Endothelial cell (in vitro differentiated cells): ENCODE data around the gene SRSF1. TPM values are rescaled to one million over a fixed set of nuclear protein-coding genes. Genes with fewer than 3 reads are reported as not detected.

ENCODE experiments used
- DNase-seq: peaks from one replicate; pipeline ENCODE4 v3.0.0; 2021; ENCODE audit warnings: low spot score
- H3K27ac Mint-ChIP-seq: one replicate; pipeline ENCODE4 v1.8.0; 2021; ENCODE audit warnings: mixed read lengths, inconsistent platforms; ENCODE audit not compliant: unreplicated experiment
- H3K27me3 Mint-ChIP-seq: one replicate; pipeline ENCODE4 v1.8.0; 2021; ENCODE audit warnings: mild to moderate bottlenecking, moderate library complexity, mixed read lengths, inconsistent platforms; ENCODE audit not compliant: unreplicated experiment
- H3K36me3 Mint-ChIP-seq: one replicate; pipeline ENCODE4 v1.8.0; 2021; ENCODE audit warnings: mild to moderate bottlenecking, low read depth, mixed read lengths, inconsistent platforms; ENCODE audit not compliant: unreplicated experiment
- H3K4me1 Mint-ChIP-seq: one replicate; pipeline ENCODE4 v1.8.0; 2021; ENCODE audit warnings: mild to moderate bottlenecking, mixed read lengths, inconsistent platforms; ENCODE audit not compliant: unreplicated experiment
- H3K4me3 Mint-ChIP-seq: one replicate; pipeline ENCODE4 v1.8.0; 2021; ENCODE audit warnings: mild to moderate bottlenecking, mixed read lengths, inconsistent platforms; ENCODE audit not compliant: unreplicated experiment
- H3K9me3 Mint-ChIP-seq: one replicate; pipeline ENCODE4 v1.8.0; 2021; ENCODE audit warnings: mixed read lengths, inconsistent platforms; ENCODE audit not compliant: unreplicated experiment
- total RNA-seq: library from RNA; stranded (reverse); fragmentation: NEBNext Ultra II Directional; extraction: Animal tissue kit (Norgen Biotek cat#: 25700); gene quantifications from one replicate; pipeline ENCODE4 v1.2.1, GENCODE V29; 2021; ENCODE audit not compliant: unreplicated experiment
- TF ChIP-seq, protein P1 (sequence below): fragments of 200-600 bp; sonication (generic); IDR thresholded peaks from one replicate; pipeline ENCODE4 v1.5.0; 2021; ENCODE audit warnings: antibody characterized with exemption; ENCODE audit not compliant: unreplicated experiment

The SRSF1 gene
- total RNA-seq, 1 donor from 2014 or later, result 201 TPM

DNA sequence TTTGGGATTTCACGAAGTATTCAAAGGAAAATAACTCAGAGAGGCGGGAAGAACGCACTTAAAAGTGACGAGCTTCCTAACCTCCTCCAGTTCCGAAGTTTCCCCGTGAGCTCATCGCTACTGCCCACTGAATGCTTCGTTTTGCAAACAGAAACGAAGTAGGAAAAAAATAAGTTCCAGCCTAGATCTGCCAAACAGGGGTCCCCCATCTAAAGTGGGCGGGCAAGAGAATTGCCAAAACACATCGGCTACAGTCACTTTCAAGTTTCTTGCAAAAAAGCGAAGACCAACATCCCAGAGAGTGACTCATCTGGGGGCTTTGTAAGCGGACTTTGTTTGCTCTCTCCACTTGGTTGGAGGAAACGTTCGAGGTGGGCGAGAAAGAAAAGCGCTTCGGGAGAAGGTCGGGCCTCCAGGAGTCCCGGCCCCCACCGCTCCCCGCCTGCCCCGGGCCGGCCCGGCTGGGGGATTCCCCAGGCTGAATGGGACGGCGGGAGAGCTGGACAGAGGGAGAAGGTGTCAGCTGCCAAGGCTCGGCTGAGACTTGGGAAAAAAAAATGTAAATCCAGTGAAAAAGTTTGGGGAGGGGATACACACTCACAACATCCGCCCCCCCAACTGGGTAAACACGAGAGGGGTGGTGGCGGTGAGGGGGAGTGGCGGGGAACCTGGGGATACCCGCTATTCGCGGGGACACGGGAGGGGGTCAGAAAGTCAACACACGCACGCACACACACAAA is 20.0 kb downstream of the SRSF1 start:
- DNase-seq, result peak; percentile 47
- H3K27me3 Mint-ChIP-seq, result peaks cover 10% of the 10 kb centered on the region
- peaks cover 9% of the 10 kb centered on the region for H3K36me3 Mint-ChIP-seq
- no peaks in the 10 kb centered on the region for H3K9me3 Mint-ChIP-seq
- TF ChIP-seq, protein P1, sequence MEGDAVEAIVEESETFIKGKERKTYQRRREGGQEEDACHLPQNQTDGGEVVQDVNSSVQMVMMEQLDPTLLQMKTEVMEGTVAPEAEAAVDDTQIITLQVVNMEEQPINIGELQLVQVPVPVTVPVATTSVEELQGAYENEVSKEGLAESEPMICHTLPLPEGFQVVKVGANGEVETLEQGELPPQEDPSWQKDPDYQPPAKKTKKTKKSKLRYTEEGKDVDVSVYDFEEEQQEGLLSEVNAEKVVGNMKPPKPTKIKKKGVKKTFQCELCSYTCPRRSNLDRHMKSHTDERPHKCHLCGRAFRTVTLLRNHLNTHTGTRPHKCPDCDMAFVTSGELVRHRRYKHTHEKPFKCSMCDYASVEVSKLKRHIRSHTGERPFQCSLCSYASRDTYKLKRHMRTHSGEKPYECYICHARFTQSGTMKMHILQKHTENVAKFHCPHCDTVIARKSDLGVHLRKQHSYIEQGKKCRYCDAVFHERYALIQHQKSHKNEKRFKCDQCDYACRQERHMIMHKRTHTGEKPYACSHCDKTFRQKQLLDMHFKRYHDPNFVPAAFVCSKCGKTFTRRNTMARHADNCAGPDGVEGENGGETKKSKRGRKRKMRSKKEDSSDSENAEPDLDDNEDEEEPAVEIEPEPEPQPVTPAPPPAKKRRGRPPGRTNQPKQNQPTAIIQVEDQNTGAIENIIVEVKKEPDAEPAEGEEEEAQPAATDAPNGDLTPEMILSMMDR, result no peak
- peaks cover 38% of the 10 kb centered on the region for H3K4me1 Mint-ChIP-seq
- H3K4me3 Mint-ChIP-seq, result peak overlapping the region; percentile 97
- H3K27ac Mint-ChIP-seq, result peak overlapping the region; percentile 97

DNA sequence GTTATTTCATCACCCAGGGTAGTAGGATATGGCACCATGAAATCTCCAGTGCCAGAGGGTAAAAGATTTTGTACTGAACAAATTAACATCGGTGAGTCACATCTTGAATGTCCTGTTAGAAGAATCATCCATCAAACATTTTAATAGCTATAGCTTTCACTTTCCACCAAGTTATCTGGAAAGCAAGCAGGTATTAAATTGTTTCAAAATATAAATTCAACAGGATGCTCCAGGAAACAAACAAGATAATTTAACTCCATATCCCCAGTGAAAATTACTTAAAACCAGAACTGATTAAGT is 21.4 kb downstream of the SRSF1 start:
- peaks cover 27% of the 10 kb centered on the region for H3K4me1 Mint-ChIP-seq
- H3K9me3 Mint-ChIP-seq, result no peaks in the 10 kb centered on the region
- peaks cover 13% of the 10 kb centered on the region for H3K36me3 Mint-ChIP-seq
- TF ChIP-seq, protein P1, result no peak
- H3K4me3 Mint-ChIP-seq, result no peak overlapping the region
- DNase-seq, result no peak
- H3K27ac Mint-ChIP-seq, result no peak overlapping the region
- peaks cover 10% of the 10 kb centered on the region for H3K27me3 Mint-ChIP-seq

DNA sequence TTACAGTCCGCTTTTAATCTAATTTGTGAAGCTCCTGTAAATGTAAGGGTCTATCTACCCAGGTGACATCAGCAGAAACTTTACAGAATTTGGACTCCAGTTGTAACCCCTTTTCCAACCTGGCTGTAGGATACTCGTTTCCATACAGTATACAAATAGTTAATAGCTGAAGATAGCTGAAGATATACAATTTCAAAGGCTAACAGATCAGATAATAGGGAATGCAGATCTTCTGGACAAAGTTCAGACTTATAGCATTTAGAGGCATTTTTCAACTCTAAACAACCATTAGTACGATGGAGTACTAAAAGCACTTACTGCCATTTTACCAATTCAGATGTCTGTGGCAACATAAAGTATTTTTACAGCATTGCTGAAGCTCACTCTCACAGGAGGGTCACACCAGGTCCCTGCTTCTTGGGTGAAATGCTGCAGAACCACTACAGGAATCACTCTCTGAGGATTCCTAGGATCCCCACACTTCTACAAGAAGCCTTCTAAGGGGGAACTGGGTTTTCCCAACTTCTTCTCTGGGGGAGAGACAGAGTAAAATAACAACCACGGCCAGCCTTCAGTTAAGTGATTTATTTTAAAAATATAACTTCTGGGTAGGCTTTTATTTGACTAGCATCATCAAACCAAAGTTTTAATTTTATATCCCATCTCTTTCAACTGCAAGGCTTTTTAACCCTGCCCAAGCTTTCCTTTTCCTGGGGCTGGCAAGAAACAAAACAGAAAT is 21.9 kb downstream of the SRSF1 start:
- no peaks in the 10 kb centered on the region for H3K9me3 Mint-ChIP-seq
- no peak overlapping the region for H3K4me3 Mint-ChIP-seq
- DNase-seq, result no peak
- H3K36me3 Mint-ChIP-seq, result peaks cover 13% of the 10 kb centered on the region
- TF ChIP-seq, protein P1, result no peak
- peaks cover 10% of the 10 kb centered on the region for H3K27me3 Mint-ChIP-seq
- no peak overlapping the region for H3K27ac Mint-ChIP-seq
- H3K4me1 Mint-ChIP-seq, result peaks cover 23% of the 10 kb centered on the region

DNA sequence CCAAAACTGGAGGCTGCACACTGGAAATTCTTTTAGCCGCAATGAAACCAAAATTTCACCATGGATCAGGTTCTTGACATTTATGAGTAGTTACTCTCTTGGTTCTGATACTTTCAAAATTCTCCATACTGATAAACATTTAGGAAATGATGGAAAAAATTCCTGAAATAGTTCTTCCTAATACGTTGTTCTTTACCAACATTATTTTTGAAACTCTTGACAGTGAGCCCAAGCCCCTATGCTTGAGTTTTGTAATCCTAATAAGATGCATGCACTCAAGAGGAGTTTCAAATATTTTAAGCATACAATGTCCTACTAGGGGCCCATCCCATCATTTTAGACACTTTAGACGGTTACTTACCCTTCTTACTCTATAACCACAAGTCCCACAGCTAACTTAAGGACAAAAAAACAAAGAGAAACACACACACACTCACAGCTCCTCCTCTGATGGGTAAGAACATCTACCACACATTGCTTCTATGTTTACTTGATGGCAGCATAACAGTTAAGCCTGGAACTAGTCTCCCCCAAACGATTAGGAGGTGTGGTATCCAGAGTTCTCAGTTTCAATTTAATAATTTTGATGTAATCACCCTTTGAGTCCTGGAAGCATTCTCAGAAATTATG is 22.7 kb downstream of the SRSF1 start:
- TF ChIP-seq, protein P1, result no peak
- Mint-ChIP-seq H3K9me3 (no peaks in the 10 kb centered on the region), H3K4me1 (peaks cover 16% of the 10 kb centered on the region), H3K27ac (no peak overlapping the region), H3K27me3 (peaks cover 10% of the 10 kb centered on the region), H3K36me3 (peaks cover 13% of the 10 kb centered on the region), H3K4me3 (no peak overlapping the region)
- DNase-seq, result no peak

DNA sequence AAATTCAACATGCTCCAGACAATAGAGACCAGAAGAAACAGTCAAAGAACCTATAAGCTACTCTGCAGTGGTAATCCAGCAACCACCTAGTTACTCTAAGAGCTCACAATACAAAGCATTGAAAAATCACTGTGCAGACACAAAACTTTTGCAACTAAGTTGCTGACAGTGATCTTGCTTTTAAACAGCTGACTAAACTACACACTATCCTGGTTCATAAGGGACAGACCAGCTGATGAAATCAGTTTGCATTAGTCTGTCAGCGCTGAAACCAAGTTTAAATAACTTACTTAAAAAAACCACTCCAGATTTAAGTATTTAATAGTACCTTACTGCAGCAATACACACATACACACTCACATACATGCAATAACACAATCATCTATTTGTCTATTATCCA is 23.6 kb downstream of the SRSF1 start:
- H3K9me3 Mint-ChIP-seq, result no peaks in the 10 kb centered on the region
- TF ChIP-seq, protein P1, result no peak
- peaks cover 8% of the 10 kb centered on the region for H3K4me1 Mint-ChIP-seq
- H3K27ac Mint-ChIP-seq, result peak overlapping the region; percentile 24
- H3K36me3 Mint-ChIP-seq, result peaks cover 12% of the 10 kb centered on the region
- DNase-seq, result no peak
- peaks cover 3% of the 10 kb centered on the region for H3K27me3 Mint-ChIP-seq
- no peak overlapping the region for H3K4me3 Mint-ChIP-seq
